MM.1S (cell line): ENCODE measurements around the gene GBX1.

ENCODE experiments used
- DNase-seq: peaks from one replicate; pipeline ENCODE4 v3.0.0-alpha.2; 2015
- H2AFZ ChIP-seq: fragments of 300-600 bp; sonication (generic); 2 replicates; pipeline ENCODE4 v1.6.0; 2016; ENCODE audit warnings: antibody characterized with exemption, low read length
- H3F3A ChIP-seq: fragments of 300-600 bp; sonication (generic); 2 replicates; pipeline ENCODE4 v1.6.1; 2016; ENCODE audit warnings: mild to moderate bottlenecking, antibody characterized with exemption, low read length, moderate library complexity, mixed read lengths; ENCODE audit not compliant: insufficient read depth
- H3K27ac ChIP-seq: fragments of 300-600 bp; sonication (generic); 2 replicates; pipeline ENCODE4 v1.5.1; 2016; ENCODE audit warnings: mild to moderate bottlenecking, low read length
- H3K27me3 ChIP-seq: fragments of 300-600 bp; sonication (generic); replicated peaks from 2 replicates; pipeline ENCODE4 v1.6.0; 2016; ENCODE audit warnings: low read length; ENCODE audit not compliant: insufficient read depth
- H3K36me3 ChIP-seq: fragments of 300-600 bp; sonication (generic); replicated peaks from 2 replicates; pipeline ENCODE4 v1.6.1; 2016; ENCODE audit warnings: mild to moderate bottlenecking, low read length, mixed read lengths; ENCODE audit not compliant: insufficient read depth
- H3K4me1 ChIP-seq: fragments of 300-600 bp; sonication (generic); 2 replicates; pipeline ENCODE4 v1.6.1; 2016; ENCODE audit warnings: low read length, mixed read lengths
- H3K4me2 ChIP-seq: fragments of 300-600 bp; sonication (generic); 2 replicates; pipeline ENCODE4 v1.6.0; 2016; ENCODE audit warnings: low read depth, low read length
- H3K4me3 ChIP-seq: fragments of 300-600 bp; sonication (generic); 2 replicates; pipeline ENCODE4 v1.5.1; 2016; ENCODE audit warnings: low read length, mixed read lengths
- H3K79me2 ChIP-seq: fragments of 300-600 bp; sonication (generic); 2 replicates; pipeline ENCODE4 v1.6.1; 2016; ENCODE audit warnings: mixed run types, low read length, mixed read lengths
- H3K9ac ChIP-seq: fragments of 300-600 bp; sonication (generic); 2 replicates; pipeline ENCODE4 v1.6.1; 2016; ENCODE audit warnings: low read length, mixed read lengths
- H3K9me2 ChIP-seq: fragments of 300-600 bp; sonication (generic); replicated peaks from 2 replicates; pipeline ENCODE4 v1.6.1; 2016; ENCODE audit warnings: mild to moderate bottlenecking, low read length, mixed read lengths; ENCODE audit not compliant: insufficient read depth
- H3K9me3 ChIP-seq: fragments of 300-600 bp; sonication (generic); replicated peaks from 2 replicates; pipeline ENCODE4 v1.6.1; 2016; ENCODE audit warnings: mild to moderate bottlenecking, low read length, mixed read lengths; ENCODE audit not compliant: insufficient read depth
- H4K20me1 ChIP-seq: fragments of 300-600 bp; sonication (generic); 2 replicates; pipeline ENCODE4 v1.6.1; 2016; ENCODE audit warnings: mild to moderate bottlenecking, low read length, moderate library complexity, mixed read lengths; ENCODE audit not compliant: insufficient read depth
- EZH2 ChIP-seq: fragments of 300-600 bp; sonication (generic); optimal IDR thresholded peaks from 2 replicates; pipeline ENCODE3; 2017; ENCODE audit warnings: low read depth, mild to moderate bottlenecking, antibody characterized with exemption, low read length, mixed read lengths
- EZH2phosphoT487 ChIP-seq: fragments of 300-600 bp; sonication (generic); IDR thresholded peaks from 2 replicates; pipeline ENCODE4 v1.6.1; 2018; ENCODE audit warnings: antibody characterized with exemption, low read length
- TF ChIP-seq, protein P1 (sequence below): fragments of 300-600 bp; sonication (generic); IDR thresholded peaks from 2 replicates; pipeline ENCODE4 v1.5.1; 2016; ENCODE audit warnings: antibody characterized with exemption, low read length, mixed read lengths

Gene GBX1

DNA sequence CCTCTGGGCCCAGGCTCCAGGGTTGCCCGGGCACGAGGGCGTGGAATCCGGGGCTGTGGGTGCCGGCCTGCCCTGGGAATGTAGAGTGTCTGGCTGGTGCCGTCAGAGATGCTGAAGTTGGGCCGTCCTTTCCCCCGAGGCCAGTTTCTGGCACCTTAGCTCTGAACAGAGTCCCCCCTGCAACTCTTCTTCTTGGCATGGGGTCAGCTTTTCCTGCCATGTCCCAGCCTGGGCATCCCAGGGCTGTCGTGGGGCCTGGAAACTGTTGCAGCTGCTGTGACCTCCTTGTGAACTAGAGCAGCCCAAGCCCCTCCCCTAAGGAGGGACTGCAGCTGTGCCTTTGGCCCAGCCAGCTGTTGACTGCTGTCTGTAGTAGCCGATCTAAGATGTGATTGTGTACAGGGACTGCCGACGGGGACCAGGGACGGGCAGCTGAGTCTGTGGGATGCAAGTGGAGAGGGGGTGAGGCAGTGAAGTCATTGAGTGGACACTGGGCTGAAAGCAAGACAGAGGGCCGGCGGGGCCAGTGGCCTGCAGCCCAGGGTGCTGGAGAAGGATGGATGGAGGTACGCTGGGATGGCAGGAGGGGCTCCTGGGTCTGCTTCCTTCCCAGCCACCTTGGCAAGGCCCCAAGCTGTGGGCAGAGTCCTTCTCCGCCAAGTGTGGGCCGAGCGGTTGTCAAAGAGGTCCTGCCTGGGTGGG, 35.8 kb downstream of the GBX1 start:
- no peak for TF ChIP-seq EZH2phosphoT487
- TF ChIP-seq, protein P1, sequence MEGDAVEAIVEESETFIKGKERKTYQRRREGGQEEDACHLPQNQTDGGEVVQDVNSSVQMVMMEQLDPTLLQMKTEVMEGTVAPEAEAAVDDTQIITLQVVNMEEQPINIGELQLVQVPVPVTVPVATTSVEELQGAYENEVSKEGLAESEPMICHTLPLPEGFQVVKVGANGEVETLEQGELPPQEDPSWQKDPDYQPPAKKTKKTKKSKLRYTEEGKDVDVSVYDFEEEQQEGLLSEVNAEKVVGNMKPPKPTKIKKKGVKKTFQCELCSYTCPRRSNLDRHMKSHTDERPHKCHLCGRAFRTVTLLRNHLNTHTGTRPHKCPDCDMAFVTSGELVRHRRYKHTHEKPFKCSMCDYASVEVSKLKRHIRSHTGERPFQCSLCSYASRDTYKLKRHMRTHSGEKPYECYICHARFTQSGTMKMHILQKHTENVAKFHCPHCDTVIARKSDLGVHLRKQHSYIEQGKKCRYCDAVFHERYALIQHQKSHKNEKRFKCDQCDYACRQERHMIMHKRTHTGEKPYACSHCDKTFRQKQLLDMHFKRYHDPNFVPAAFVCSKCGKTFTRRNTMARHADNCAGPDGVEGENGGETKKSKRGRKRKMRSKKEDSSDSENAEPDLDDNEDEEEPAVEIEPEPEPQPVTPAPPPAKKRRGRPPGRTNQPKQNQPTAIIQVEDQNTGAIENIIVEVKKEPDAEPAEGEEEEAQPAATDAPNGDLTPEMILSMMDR = no peak
- TF ChIP-seq EZH2 = no peak
- Histone ChIP-seq H3K36me3 (no peaks in the 10 kb centered on the region), H3K9me2 (no peaks in the 10 kb centered on the region), H3K27ac (no peak overlapping the region), H3F3A (no peaks in the 10 kb centered on the region), H3K9me3 (no peaks in the 10 kb centered on the region), H3K4me3 (no peak overlapping the region), H4K20me1 (no peaks in the 10 kb centered on the region), H3K27me3 (no peaks in the 10 kb centered on the region), H3K9ac (no peak overlapping the region), H3K79me2 (no peaks in the 10 kb centered on the region), H3K4me2 (no peak overlapping the region), H3K4me1 (no peaks in the 10 kb centered on the region), H2AFZ (no peak overlapping the region)
- DNase-seq = no peak

DNA sequence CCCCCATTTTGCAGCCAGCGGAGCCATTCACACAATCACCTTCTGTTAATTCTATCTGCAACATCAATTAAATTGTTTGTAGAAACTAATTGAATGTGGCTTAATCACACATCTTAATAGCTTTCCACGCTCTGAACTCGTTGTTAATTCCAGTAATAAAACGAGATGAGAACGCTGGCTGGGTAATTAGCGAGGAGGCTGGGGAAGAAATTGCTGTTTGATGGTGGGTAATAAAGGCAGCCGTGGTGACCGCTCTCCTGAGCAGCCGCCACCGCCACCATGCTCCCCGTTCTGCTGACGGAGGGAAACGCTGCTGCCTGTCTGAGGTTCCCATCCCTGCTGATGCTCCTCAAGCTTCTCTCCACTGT, 36.3 kb downstream of the GBX1 start:
- no peaks in the 10 kb centered on the region for H3K9me3 ChIP-seq
- no peak overlapping the region for H3K4me2 ChIP-seq
- H3K27me3 ChIP-seq = no peaks in the 10 kb centered on the region
- H3K36me3 ChIP-seq = no peaks in the 10 kb centered on the region
- no peaks in the 10 kb centered on the region for H3F3A ChIP-seq
- no peak overlapping the region for H3K4me3 ChIP-seq
- no peak for DNase-seq
- no peaks in the 10 kb centered on the region for H3K9me2 ChIP-seq
- no peak overlapping the region for H2AFZ ChIP-seq
- H3K9ac ChIP-seq = no peak overlapping the region
- TF ChIP-seq, protein P1 = no peak
- TF ChIP-seq EZH2 (no peak), EZH2phosphoT487 (no peak)
- no peak overlapping the region for H3K27ac ChIP-seq
- no peaks in the 10 kb centered on the region for H3K79me2 ChIP-seq
- no peaks in the 10 kb centered on the region for H3K4me1 ChIP-seq
- H4K20me1 ChIP-seq = no peaks in the 10 kb centered on the region

DNA sequence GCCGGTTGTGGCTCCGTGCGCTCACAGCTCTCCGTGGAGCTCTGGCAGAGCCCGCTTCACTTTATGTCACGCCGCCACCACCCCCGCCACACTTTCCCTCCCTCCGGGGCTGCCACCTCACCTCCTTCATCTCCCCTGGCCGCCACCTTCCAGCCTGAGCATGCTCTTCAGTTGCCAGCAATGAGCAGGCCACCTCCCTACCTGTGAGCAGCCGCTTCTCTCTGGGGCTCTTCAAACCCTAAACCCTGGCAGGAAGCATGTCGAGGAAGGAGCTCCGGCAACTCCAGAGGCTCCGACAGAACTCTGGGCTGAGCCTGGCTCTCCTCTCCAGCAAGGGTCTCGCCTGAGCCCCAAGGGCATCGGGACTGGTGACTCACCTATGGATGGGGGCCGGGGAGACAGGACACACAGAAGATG, 36.7 kb downstream of the GBX1 start:
- H3K36me3 ChIP-seq = no peaks in the 10 kb centered on the region

More for the DNA sequence above, 36.7 kb downstream of the GBX1 start:
- no peaks in the 10 kb centered on the region for H3K4me1 ChIP-seq
- no peaks in the 10 kb centered on the region for H3F3A ChIP-seq
- DNase-seq = no peak
- no peak overlapping the region for H3K27ac ChIP-seq
- no peaks in the 10 kb centered on the region for H4K20me1 ChIP-seq
- H3K9me3 ChIP-seq = no peaks in the 10 kb centered on the region
- H3K4me3 ChIP-seq = no peak overlapping the region
- TF ChIP-seq EZH2phosphoT487 (no peak), EZH2 (no peak)
- TF ChIP-seq, protein P1 = no peak
- H3K79me2 ChIP-seq = no peaks in the 10 kb centered on the region
- no peak overlapping the region for H3K4me2 ChIP-seq
- no peaks in the 10 kb centered on the region for H3K9me2 ChIP-seq
- H3K9ac ChIP-seq = no peak overlapping the region
- no peaks in the 10 kb centered on the region for H3K27me3 ChIP-seq
- H2AFZ ChIP-seq = no peak overlapping the region
